OCI-LY7 (cell line): ENCODE results near the gene SLC29A3. TPM values are rescaled to one million over a fixed set of nuclear protein-coding genes. Genes with fewer than 3 reads are reported as not detected.

Experiments used
- BruUV-seq: library from RNA; stranded (reverse); fragments of 400-500 nt; replicated peaks from 2 replicates; lab custom pipeline; 2021; lab: Mats Ljungman, UMichigan
- CTCF ChIA-PET: fragments of 300-600 bp; sonication (Branson Sonifier 250); formaldehyde crosslinking; loops from one replicate; lab custom pipeline; 2022; ENCODE audit warnings: antibody characterized with exemption; ENCODE audit not compliant: unreplicated experiment; lab: Charles Lee
- POLR2A ChIA-PET: fragments of 300-600 bp; sonication (Branson Sonifier 250); formaldehyde crosslinking; loops from one replicate; lab custom pipeline; 2022; ENCODE audit warnings: antibody characterized with exemption; lab: Charles Lee
- DNase-seq: peaks from one replicate; pipeline ENCODE4 v3.0.0-alpha.2; 2015; ENCODE audit warnings: low spot score
- H2AFZ ChIP-seq: fragments of 200-600 bp; sonication (generic), shearing (Covaris generic); 2 replicates; pipeline ENCODE4 v1.6.1; 2014; ENCODE audit warnings: mild to moderate bottlenecking, antibody characterized with exemption, low read length, moderate library complexity
- H3K27ac ChIP-seq: fragments of 200-600 bp; sonication (generic); 2 replicates; pipeline ENCODE4 v1.5.1; 2014; ENCODE audit warnings: mixed run types, low read depth, mild to moderate bottlenecking, moderate library complexity, low read length, inconsistent platforms; ENCODE audit not compliant: poor library complexity, severe bottlenecking
- H3K36me3 ChIP-seq: fragments of 200-600 bp; sonication (generic); 2 replicates; pipeline ENCODE4 v1.6.1; 2014; ENCODE audit warnings: mild to moderate bottlenecking, antibody characterized with exemption, low read length, moderate library complexity, mixed read lengths; ENCODE audit not compliant: insufficient read depth
- H3K4me1 ChIP-seq: fragments of 200-600 bp; sonication (generic); 2 replicates; pipeline ENCODE4 v1.5.1; 2014; ENCODE audit warnings: mild to moderate bottlenecking, low read length; ENCODE audit not compliant: insufficient read depth, poor library complexity, severe bottlenecking
- H3K4me2 ChIP-seq: fragments of 200-600 bp; sonication (generic); 2 replicates; pipeline ENCODE4 v1.6.1; 2014; ENCODE audit warnings: mild to moderate bottlenecking, low read length
- H3K4me3 ChIP-seq: fragments of 200-600 bp; sonication (generic); 2 replicates; pipeline ENCODE4 v1.5.1; 2014; ENCODE audit warnings: mild to moderate bottlenecking, low read depth, low read length; ENCODE audit not compliant: poor library complexity, severe bottlenecking
- H3K79me2 ChIP-seq: fragments of 200-600 bp; sonication (generic); 2 replicates; pipeline ENCODE4 v1.6.1; 2016; ENCODE audit warnings: low read depth, mild to moderate bottlenecking, low read length, moderate library complexity, mixed read lengths; ENCODE audit not compliant: insufficient read depth
- H3K9me2 ChIP-seq: fragments of 200-600 bp; sonication (generic); 2 replicates; pipeline ENCODE4 v1.6.1; 2016; ENCODE audit warnings: mild to moderate bottlenecking, low read length, mixed read lengths; ENCODE audit not compliant: insufficient read depth
- H3K9me3 ChIP-seq: fragments of 200-600 bp; sonication (generic); 2 replicates; pipeline ENCODE4 v1.6.1; 2014; ENCODE audit warnings: mild to moderate bottlenecking, mixed run types, low read length, mixed read lengths
- H4K20me1 ChIP-seq: fragments of 200-600 bp; sonication (generic); 2 replicates; pipeline ENCODE4 v1.6.1; 2014; ENCODE audit warnings: mild to moderate bottlenecking, antibody characterized with exemption, low read length, moderate library complexity, mixed read lengths; ENCODE audit not compliant: insufficient read depth
- EZH2phosphoT487 ChIP-seq: fragments of 200-600 bp; sonication (generic); IDR thresholded peaks from 2 replicates; pipeline ENCODE4 v1.6.1; 2018; ENCODE audit warnings: low read depth, borderline replicate concordance, mild to moderate bottlenecking, mixed run types, antibody characterized with exemption, low read length, moderate library complexity, mixed read lengths
- intact Hi-C: fragments of 100-400 bp; cut with micrococcal nuclease; formaldehyde crosslinking; loops from one replicate; pipeline ENCODE4 v1.10.0; 2022; ENCODE audit not compliant: unreplicated experiment
- total RNA-seq, 2 experiments: library from RNA; depleted of rRNA in 1 of 2; stranded (reverse); fragments of >200 nt in 1 of 2; shearing (Covaris generic) in 1 of 2; gene quantifications; 2 replicates each; pipeline ENCODE4 v1.2.3, GENCODE V29; 2014 to 2022
- TF ChIP-seq, protein P1 (sequence below): fragments of 200-600 bp; sonication (generic); conservative IDR thresholded peaks from 2 replicates; pipeline ENCODE4 v1.5.1; 2014; ENCODE audit warnings: mild to moderate bottlenecking, antibody characterized with exemption, low read length, moderate library complexity, mixed read lengths

Gene SLC29A3
- total RNA-seq, 2 experiments from 2014 or later = 1.7 to 8.2 TPM

DNA sequence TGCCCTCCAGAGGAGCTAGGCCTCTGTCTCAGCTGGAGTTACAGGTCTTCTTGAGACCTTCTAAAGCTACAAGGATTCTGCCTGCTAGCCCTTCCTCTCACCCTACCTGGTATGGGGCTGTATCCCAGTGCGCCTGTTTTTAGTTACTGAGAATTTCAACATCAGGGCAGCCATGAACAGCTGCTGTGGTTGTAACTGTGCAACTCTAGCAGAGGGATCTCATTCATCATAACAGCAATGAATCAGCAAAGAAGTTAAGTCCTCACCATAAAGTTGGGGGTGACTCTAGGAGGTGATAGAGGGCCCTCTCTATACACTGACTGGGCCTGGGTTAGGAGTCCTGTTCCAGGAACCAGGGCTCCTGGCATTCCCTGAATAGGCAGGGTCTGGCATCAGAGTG is 63.7 kb downstream of the SLC29A3 start:
- intact Hi-C loops = loop anchor here (5.0 to 10.0 kb wide), 2 partner anchors 225 to 422 kb away; no protein-coding TSS in a partner anchor

DNA sequence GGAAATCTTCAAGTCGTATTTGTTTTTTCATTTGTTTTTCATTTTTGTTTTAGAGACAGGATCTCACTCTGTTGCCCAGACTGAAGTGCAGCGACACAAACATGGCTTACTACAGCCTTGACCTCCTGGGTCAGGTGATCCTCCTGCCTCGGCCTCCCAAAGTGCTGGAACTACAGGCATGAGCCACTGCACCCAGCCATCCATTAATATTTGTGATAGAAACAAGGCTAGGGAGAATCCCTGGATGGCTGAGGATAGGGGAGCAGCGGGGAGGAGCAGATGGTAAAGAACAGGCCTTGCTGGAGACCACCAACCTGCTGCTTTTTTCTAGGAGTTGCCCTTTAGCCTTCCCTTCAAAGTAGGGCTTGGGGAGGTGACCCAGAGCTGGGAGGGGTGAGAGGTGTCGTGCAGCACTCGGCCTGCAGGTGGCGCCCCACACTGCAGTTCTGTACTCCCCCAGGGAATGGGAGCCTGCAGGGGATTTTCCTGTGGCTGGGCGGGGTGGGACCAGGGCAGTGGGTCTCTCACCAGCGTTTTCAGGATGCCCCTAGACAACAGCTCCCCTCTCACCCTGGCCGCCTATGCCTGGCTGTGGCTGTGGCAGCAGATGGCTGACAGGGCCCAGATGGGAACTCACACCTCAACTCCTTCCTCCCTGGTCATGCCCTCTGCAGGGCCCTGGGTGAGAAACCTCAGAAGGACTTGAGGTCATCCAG is 65.1 kb downstream of the SLC29A3 start:
- DNase-seq = peak; percentile 62
- ChIA-PET POLR2A (interaction anchor here (0.7 kb wide), 1 partner anchor 593 kb away, joined by 3 read pairs; no protein-coding TSS in a partner anchor), CTCF (interaction anchor here (0.5 kb wide), 1 partner anchor 241 kb away, joined by 3 read pairs; no protein-coding TSS in a partner anchor)
- H2AFZ ChIP-seq = no peak overlapping the region
- intact Hi-C loops = loop anchor here (1.0 to 10.0 kb wide), 5 partner anchors 186 to 421 kb away; no protein-coding TSS in a partner anchor
- no peaks in the 10 kb centered on the region for H3K36me3 ChIP-seq
- peaks cover 3% of the 10 kb centered on the region for H3K4me1 ChIP-seq
- no peaks in the 10 kb centered on the region for H3K79me2 ChIP-seq
- no peaks in the 10 kb centered on the region for H3K9me3 ChIP-seq
- no TSS peak for BruUV-seq
- no peak overlapping the region for H3K27ac ChIP-seq
- TF ChIP-seq, protein P1, sequence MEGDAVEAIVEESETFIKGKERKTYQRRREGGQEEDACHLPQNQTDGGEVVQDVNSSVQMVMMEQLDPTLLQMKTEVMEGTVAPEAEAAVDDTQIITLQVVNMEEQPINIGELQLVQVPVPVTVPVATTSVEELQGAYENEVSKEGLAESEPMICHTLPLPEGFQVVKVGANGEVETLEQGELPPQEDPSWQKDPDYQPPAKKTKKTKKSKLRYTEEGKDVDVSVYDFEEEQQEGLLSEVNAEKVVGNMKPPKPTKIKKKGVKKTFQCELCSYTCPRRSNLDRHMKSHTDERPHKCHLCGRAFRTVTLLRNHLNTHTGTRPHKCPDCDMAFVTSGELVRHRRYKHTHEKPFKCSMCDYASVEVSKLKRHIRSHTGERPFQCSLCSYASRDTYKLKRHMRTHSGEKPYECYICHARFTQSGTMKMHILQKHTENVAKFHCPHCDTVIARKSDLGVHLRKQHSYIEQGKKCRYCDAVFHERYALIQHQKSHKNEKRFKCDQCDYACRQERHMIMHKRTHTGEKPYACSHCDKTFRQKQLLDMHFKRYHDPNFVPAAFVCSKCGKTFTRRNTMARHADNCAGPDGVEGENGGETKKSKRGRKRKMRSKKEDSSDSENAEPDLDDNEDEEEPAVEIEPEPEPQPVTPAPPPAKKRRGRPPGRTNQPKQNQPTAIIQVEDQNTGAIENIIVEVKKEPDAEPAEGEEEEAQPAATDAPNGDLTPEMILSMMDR = peak; percentile 95
- no peak for TF ChIP-seq EZH2phosphoT487
- H3K9me2 ChIP-seq = no peaks in the 10 kb centered on the region
- no peaks in the 10 kb centered on the region for H4K20me1 ChIP-seq
- H3K4me3 ChIP-seq = no peak overlapping the region
- H3K4me2 ChIP-seq = no peak overlapping the region

More for the DNA sequence above, 63.7 kb downstream of the SLC29A3 start:
- no peaks in the 10 kb centered on the region for H3K79me2 ChIP-seq
- H2AFZ ChIP-seq = no peak overlapping the region
- no peaks in the 10 kb centered on the region for H3K9me2 ChIP-seq
- no peaks in the 10 kb centered on the region for H4K20me1 ChIP-seq
- H3K4me3 ChIP-seq = no peak overlapping the region
- ChIA-PET POLR2A (no interaction called here), CTCF (interaction anchor here (0.7 kb wide), 1 partner anchor 63 kb away, joined by 3 read pairs; no protein-coding TSS in a partner anchor)
- no peaks in the 10 kb centered on the region for H3K9me3 ChIP-seq
- BruUV-seq = no TSS peak
- peaks cover 17% of the 10 kb centered on the region for H3K4me1 ChIP-seq
- no peak overlapping the region for H3K27ac ChIP-seq
- TF ChIP-seq EZH2phosphoT487 = no peak
- TF ChIP-seq, protein P1 = no peak
- H3K36me3 ChIP-seq = no peaks in the 10 kb centered on the region
- H3K4me2 ChIP-seq = no peak overlapping the region
- DNase-seq = no peak

DNA sequence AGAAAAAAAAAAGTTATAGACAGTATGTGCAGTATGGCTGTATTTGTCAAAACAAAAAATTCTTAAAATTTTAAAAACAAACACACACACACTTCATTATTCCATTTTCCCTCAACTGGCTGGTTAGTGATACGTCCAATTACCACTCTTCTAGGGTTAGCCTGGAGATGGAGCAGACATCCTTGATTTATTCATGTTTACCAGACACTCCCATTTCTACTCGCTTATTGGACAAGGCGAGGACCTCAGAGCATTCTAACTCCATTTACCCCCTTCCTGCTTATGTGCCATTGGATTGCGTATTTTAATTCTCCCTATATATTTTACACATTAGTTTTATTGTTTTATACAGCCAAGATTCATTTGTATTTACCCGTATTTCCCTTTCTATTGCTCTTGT is 69.1 kb downstream of the SLC29A3 start:
- intact Hi-C loops = loop anchor here (10.0 kb wide), 1 partner anchor 417 kb away; no protein-coding TSS in a partner anchor
- Histone ChIP-seq H3K4me1 (no peaks in the 10 kb centered on the region), H3K36me3 (no peaks in the 10 kb centered on the region), H3K27ac (no peak overlapping the region), H3K9me2 (no peaks in the 10 kb centered on the region), H3K79me2 (no peaks in the 10 kb centered on the region), H4K20me1 (no peaks in the 10 kb centered on the region), H3K4me3 (no peak overlapping the region), H3K4me2 (no peak overlapping the region), H3K9me3 (no peaks in the 10 kb centered on the region), H2AFZ (no peak overlapping the region)
- POLR2A ChIA-PET = no interaction called here
- BruUV-seq = no TSS peak
- no peak for DNase-seq
- CTCF ChIA-PET = no interaction called here
- TF ChIP-seq, protein P1 = no peak
- TF ChIP-seq EZH2phosphoT487 = no peak
